Measurements from ENCODE around the gene LRRC63. TPM values are rescaled to one million over a fixed set of nuclear protein-coding genes. Genes with fewer than 3 reads are reported as not detected.

LRRC63 gene
- total RNA-seq, 1 experiment from 2014 or later = not detected

DNA sequence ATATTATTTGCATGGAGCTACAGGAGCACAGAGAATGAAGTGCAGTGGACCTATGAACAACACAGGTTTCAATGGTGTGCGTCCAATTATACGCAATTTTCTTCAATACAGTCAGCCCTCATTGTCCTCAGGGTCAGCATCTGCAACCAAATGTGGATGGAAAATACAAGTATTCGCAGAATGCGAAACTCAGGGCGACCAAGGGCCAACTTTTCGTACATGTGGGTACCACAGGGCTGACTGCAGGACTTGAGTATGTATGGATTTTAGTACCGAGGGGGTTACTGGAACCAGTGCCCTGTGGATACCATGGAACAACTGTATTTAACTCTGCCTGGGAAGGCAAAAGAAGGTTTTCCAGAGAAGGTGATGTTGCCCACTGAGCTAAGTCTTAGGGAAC lies 40.0 kb upstream of the LRRC63 start:
- Mint-ChIP-seq H3K36me3 (ENCODE audit: insufficient read depth, unreplicated experiment) (peaks cover 6% of the 10 kb centered on the region), H3K27ac (ENCODE audit: unreplicated experiment) (no peak overlapping the region), H3K4me3 (ENCODE audit: unreplicated experiment) (no peak overlapping the region), H3K27me3 (ENCODE audit: insufficient read depth, unreplicated experiment) (no peaks in the 10 kb centered on the region), H3K9me3 (ENCODE audit: unreplicated experiment) (no peaks in the 10 kb centered on the region), H3K4me1 (ENCODE audit: low read depth, unreplicated experiment) (no peaks in the 10 kb centered on the region)
- H3K27me3 ChIP-seq (replicated peaks; ENCODE audit: control insufficient read depth, insufficient read depth, low read length) = no peaks in the 10 kb centered on the region
- no peaks in the 10 kb centered on the region for H3K36me3 ChIP-seq (ENCODE audit: control insufficient read depth, insufficient read depth, low read length)
- BruUV-seq (replicated peaks) = no TSS peak
- POLR2A ChIA-PET = interaction anchor here (0.6 kb wide), 1 partner anchor 22 kb away, joined by 3 read pairs; no protein-coding TSS in a partner anchor
- intact Hi-C loops (cut with micrococcal nuclease; ENCODE audit: unreplicated experiment) = no loop called here
- H3K4me3 ChIP-seq (ENCODE audit: low read depth, low read length) = no peak overlapping the region
- no peak for DNase-seq
- no peak for TF ChIP-seq CTCF (IDR thresholded peaks at IDR 0.05; ENCODE audit: insufficient read depth in 1 of 2, low read depth in 1 of 2, low read length in 1 of 2, severe bottlenecking in 1 of 2, unreplicated experiment in 1 of 2)
- CTCF ChIA-PET = no interaction called here
- H3K4me1 ChIP-seq = no peaks in the 10 kb centered on the region
- H3K9me3 ChIP-seq = no peaks in the 10 kb centered on the region

GRCh38 chr13:46172531-46172991 lies 39.2 kb upstream of the LRRC63 start:
- intact Hi-C loops (cut with micrococcal nuclease; ENCODE audit: unreplicated experiment) = no loop called here
- H3K4me3 Mint-ChIP-seq (ENCODE audit: unreplicated experiment) = no peak overlapping the region
- no peak for TF ChIP-seq CTCF (IDR thresholded peaks at IDR 0.05; ENCODE audit: insufficient read depth in 1 of 2, low read depth in 1 of 2, low read length in 1 of 2, severe bottlenecking in 1 of 2, unreplicated experiment in 1 of 2)
- Histone ChIP-seq H3K9me3 (no peaks in the 10 kb centered on the region), H3K4me3 (ENCODE audit: low read depth, low read length) (no peak overlapping the region), H3K4me1 (no peaks in the 10 kb centered on the region), H3K27me3 (replicated peaks; ENCODE audit: control insufficient read depth, insufficient read depth, low read length) (no peaks in the 10 kb centered on the region), H3K36me3 (ENCODE audit: control insufficient read depth, insufficient read depth, low read length) (no peaks in the 10 kb centered on the region)
- no TSS peak for BruUV-seq (replicated peaks)
- H3K4me1 Mint-ChIP-seq (ENCODE audit: low read depth, unreplicated experiment) = no peaks in the 10 kb centered on the region
- H3K9me3 Mint-ChIP-seq (ENCODE audit: unreplicated experiment) = no peaks in the 10 kb centered on the region
- no peak for DNase-seq
- H3K36me3 Mint-ChIP-seq (ENCODE audit: insufficient read depth, unreplicated experiment) = peaks cover 6% of the 10 kb centered on the region
- no peak overlapping the region for H3K27ac Mint-ChIP-seq (ENCODE audit: unreplicated experiment)
- ChIA-PET CTCF (no interaction called here), POLR2A (no interaction called here)
- no peaks in the 10 kb centered on the region for H3K27me3 Mint-ChIP-seq (ENCODE audit: insufficient read depth, unreplicated experiment)

DNA sequence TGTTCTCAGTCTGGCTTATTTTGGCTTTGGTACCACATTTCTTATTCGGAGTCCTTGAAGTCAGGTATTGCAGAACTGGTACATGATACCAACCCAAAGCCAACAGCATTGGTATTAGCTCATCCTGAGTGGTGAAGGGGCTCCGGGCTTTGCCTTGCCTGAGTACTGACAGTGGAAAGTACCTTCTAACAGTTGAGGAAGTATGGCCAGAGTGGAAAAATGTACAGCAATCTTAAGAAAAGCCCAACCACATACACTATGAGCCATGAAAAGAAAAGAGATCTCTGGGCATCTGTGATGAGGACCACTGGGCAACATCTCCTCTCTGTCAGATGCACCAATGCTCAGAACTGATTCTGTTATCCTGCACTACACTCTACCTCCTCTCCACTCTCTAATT lies 38.1 kb upstream of the LRRC63 start:
- H3K27ac Mint-ChIP-seq (ENCODE audit: unreplicated experiment) = no peak overlapping the region
- BruUV-seq (replicated peaks) = no TSS peak
- intact Hi-C loops (cut with micrococcal nuclease; ENCODE audit: unreplicated experiment) = no loop called here
- no peak overlapping the region for H3K4me3 Mint-ChIP-seq (ENCODE audit: unreplicated experiment)
- DNase-seq = no peak
- H3K27me3 Mint-ChIP-seq (ENCODE audit: insufficient read depth, unreplicated experiment) = no peaks in the 10 kb centered on the region
- no peaks in the 10 kb centered on the region for H3K4me1 Mint-ChIP-seq (ENCODE audit: low read depth, unreplicated experiment)
- Histone ChIP-seq H3K36me3 (ENCODE audit: control insufficient read depth, insufficient read depth, low read length) (no peaks in the 10 kb centered on the region), H3K4me3 (ENCODE audit: low read depth, low read length) (no peak overlapping the region), H3K27me3 (replicated peaks; ENCODE audit: control insufficient read depth, insufficient read depth, low read length) (no peaks in the 10 kb centered on the region), H3K9me3 (no peaks in the 10 kb centered on the region), H3K4me1 (no peaks in the 10 kb centered on the region)
- TF ChIP-seq CTCF (IDR thresholded peaks at IDR 0.05; ENCODE audit: insufficient read depth in 1 of 2, low read depth in 1 of 2, low read length in 1 of 2, severe bottlenecking in 1 of 2, unreplicated experiment in 1 of 2) = no peak
- ChIA-PET CTCF (no interaction called here), POLR2A (no interaction called here)
- peaks cover 6% of the 10 kb centered on the region for H3K36me3 Mint-ChIP-seq (ENCODE audit: insufficient read depth, unreplicated experiment)
- no peaks in the 10 kb centered on the region for H3K9me3 Mint-ChIP-seq (ENCODE audit: unreplicated experiment)

Data from Caco-2 (cell line).